ENCODE data around the gene SPINK4. TPM values are rescaled to one million over a fixed set of nuclear protein-coding genes. Genes with fewer than 3 reads are reported as not detected.

Gene SPINK4
- polyA plus RNA-seq, 1 donor (not counting 4 experiments of a cell fraction or from before 2014, with no cell fraction given): not detected

GRCh38 chr9:33246269-33246860, 6.4 kb downstream of the SPINK4 start:
- DNase-seq (ENCODE audit: low read depth, low spot score): no peak
- Histone ChIP-seq H3K9me1 (ENCODE audit: control insufficient read depth, extremely low read depth, insufficient read depth, low read length) (no peaks in the 10 kb centered on the region), H2AFZ (ENCODE audit: control insufficient read depth, low read length) (no peak overlapping the region), H3K4me2 (ENCODE audit: control insufficient read depth, extremely low read depth, insufficient read depth, low read depth, low read length) (no peak overlapping the region), H3K9ac (ENCODE audit: control insufficient read depth, extremely low read depth, insufficient read depth, low read length) (no peak overlapping the region), H3K27me3 (ENCODE audit: control insufficient read depth, extremely low read depth, insufficient read depth, low read length) (no peaks in the 10 kb centered on the region), H3K9me3 (ENCODE audit: control insufficient read depth, low read depth, low read length) (no peaks in the 10 kb centered on the region), H3K36me3 (ENCODE audit: control insufficient read depth in 2 of 2, extremely low read depth in 1 of 2, insufficient read depth in 2 of 2, low read length in 2 of 2) (peaks cover 2 to 6% of the 10 kb centered on the region in 2 experiments), H3K4me3 (ENCODE audit: control insufficient read depth in 2 of 3, extremely low read depth in 1 of 3, insufficient read depth in 2 of 3, low read depth in 1 of 3, low read length in 3 of 3) (no peak overlapping the region), H4K20me1 (ENCODE audit: control insufficient read depth, extremely low read depth, insufficient read depth, low read length) (no peaks in the 10 kb centered on the region), H3K79me2 (ENCODE audit: control insufficient read depth, insufficient read depth, low read length) (no peaks in the 10 kb centered on the region), H3K4me1 (ENCODE audit: control insufficient read depth, extremely low read depth, insufficient read depth, low read length) (peaks cover 9% of the 10 kb centered on the region), H3K27ac (ENCODE audit: control insufficient read depth, insufficient read depth, low read length) (no peak overlapping the region)
- no peak for TF ChIP-seq EZH2 (IDR thresholded peaks at IDR 0.05; ENCODE audit: low read length)
- no peak for TF ChIP-seq CTCF (optimal IDR thresholded peaks at IDR 0.05 in 1 of 3, IDR thresholded peaks at IDR 0.05 in 1 of 3, conservative IDR thresholded peaks at IDR 0.05 in 1 of 3; ENCODE audit: extremely low read depth in 1 of 3, insufficient read depth in 2 of 3, low read length in 3 of 3)
- no peak for FAIRE-seq
- dilution Hi-C loops (cut with MboI; ENCODE audit: extremely low pct_ligation_motif_present, low sequenced_read_pairs): no loop called here

GRCh38 chr9:33248606-33249005, 8.6 kb downstream of the SPINK4 start:
- Histone ChIP-seq H2AFZ (ENCODE audit: control insufficient read depth, low read length) (no peak overlapping the region), H3K4me3 (ENCODE audit: control insufficient read depth in 2 of 3, extremely low read depth in 1 of 3, insufficient read depth in 2 of 3, low read depth in 1 of 3, low read length in 3 of 3) (no peak overlapping the region), H3K27me3 (ENCODE audit: control insufficient read depth, extremely low read depth, insufficient read depth, low read length) (no peaks in the 10 kb centered on the region), H3K4me2 (ENCODE audit: control insufficient read depth, extremely low read depth, insufficient read depth, low read depth, low read length) (no peak overlapping the region), H3K27ac (ENCODE audit: control insufficient read depth, insufficient read depth, low read length) (no peak overlapping the region), H3K9me1 (ENCODE audit: control insufficient read depth, extremely low read depth, insufficient read depth, low read length) (no peaks in the 10 kb centered on the region), H3K9ac (ENCODE audit: control insufficient read depth, extremely low read depth, insufficient read depth, low read length) (no peak overlapping the region), H3K4me1 (ENCODE audit: control insufficient read depth, extremely low read depth, insufficient read depth, low read length) (peaks cover 9% of the 10 kb centered on the region), H4K20me1 (ENCODE audit: control insufficient read depth, extremely low read depth, insufficient read depth, low read length) (no peaks in the 10 kb centered on the region), H3K36me3 (ENCODE audit: control insufficient read depth in 2 of 2, extremely low read depth in 1 of 2, insufficient read depth in 2 of 2, low read length in 2 of 2) (peaks cover 7 to 11% of the 10 kb centered on the region in 2 experiments), H3K79me2 (ENCODE audit: control insufficient read depth, insufficient read depth, low read length) (no peaks in the 10 kb centered on the region), H3K9me3 (ENCODE audit: control insufficient read depth, low read depth, low read length) (no peaks in the 10 kb centered on the region)
- DNase-seq (ENCODE audit: low read depth, low spot score) (no peak), FAIRE-seq (no peak)
- dilution Hi-C loops (cut with MboI; ENCODE audit: extremely low pct_ligation_motif_present, low sequenced_read_pairs): no loop called here
- no peak for TF ChIP-seq EZH2 (IDR thresholded peaks at IDR 0.05; ENCODE audit: low read length)
- TF ChIP-seq CTCF (optimal IDR thresholded peaks at IDR 0.05 in 1 of 3, IDR thresholded peaks at IDR 0.05 in 1 of 3, conservative IDR thresholded peaks at IDR 0.05 in 1 of 3; ENCODE audit: extremely low read depth in 1 of 3, insufficient read depth in 2 of 3, low read length in 3 of 3): no peak
